Measurements from ENCODE around the gene TMEM121B.

- TF ChIP-seq CTCF (IDR thresholded peaks at IDR 0.05) (no peak), ZFX (IDR thresholded peaks at IDR 0.05; ENCODE audit: borderline replicate concordance) (no peak)
Observed at GRCh38 chr22:17086788-17087497, 34.2 kb downstream of the TMEM121B start.
